NB4 (cell line): ENCODE results near the gene BACH2.

ENCODE experiments used
- CTCF ChIP-seq: IDR thresholded peaks from one replicate; pipeline ENCODE4 v1.5.1; 2012; ENCODE audit warnings: low read depth, low read length
- MYC ChIP-seq: IDR thresholded peaks from 2 replicates; pipeline ENCODE4 v1.6.1; 2011; ENCODE audit warnings: low read depth, low read length

- no peak for TF ChIP-seq CTCF
- TF ChIP-seq MYC = no peak
Observed at GRCh38 chr6:90222724-90223198, 73.9 kb downstream of the BACH2 start.
